Tibial nerve (tissue), 4 donors: ENCODE data around the gene PRLR.

Experiments
- CTCF ChIP-seq, 5 experiments: fragments of 200-600 bp in 3 of 5; fragments of 450-650 bp in 2 of 5; sonication (generic) in 3 of 5; IDR thresholded peaks; one replicate each; pipeline ENCODE4 v1.5.1; 2016 to 2019; ENCODE audit warnings: antibody characterized with exemption in 5 of 5, mild to moderate bottlenecking in 3 of 5, moderate library complexity in 2 of 5
- EP300 ChIP-seq, 2 donors: sonication (generic); formaldehyde crosslinking; IDR thresholded peaks; one replicate each; pipeline ENCODE4 v1.6.1; 2017; ENCODE audit warnings: antibody characterized with exemption in 2 of 2, mild to moderate bottlenecking in 1 of 2
- POLR2A ChIP-seq, 2 donors: fragments of 450-650 bp; IDR thresholded peaks; one replicate each; pipeline ENCODE4 v1.6.1; 2017; ENCODE audit warnings: antibody characterized with exemption in 2 of 2, mild to moderate bottlenecking in 2 of 2, moderate library complexity in 2 of 2

- TF ChIP-seq CTCF (IDR thresholded peaks at IDR 0.05) (no peak), POLR2A (IDR thresholded peaks at IDR 0.05) (no peak), EP300 (IDR thresholded peaks at IDR 0.05) (no peak)
These were observed 115.6 kb downstream of the PRLR start for GRCh38 chr5:35114698-35115097.
